ENCODE results near the gene TSPAN4.

- no peak for TF ChIP-seq YY1 (IDR thresholded peaks at IDR 0.05; ENCODE audit: borderline replicate concordance in 1 of 3, control insufficient read depth in 1 of 3, extremely low read depth in 1 of 3, insufficient read depth in 3 of 3, insufficient read length in 1 of 3, insufficient replicate concordance in 2 of 3, low read depth in 1 of 3, low read length in 2 of 3)
- TF ChIP-seq HNRNPL (IDR thresholded peaks at IDR 0.05; ENCODE audit: low read depth, low read length), result no peak
- TF ChIP-seq CTCF (IDR thresholded peaks at IDR 0.05 in 2 of 3, conservative IDR thresholded peaks at IDR 0.05 in 1 of 3; ENCODE audit: insufficient read depth in 2 of 3, low read depth in 1 of 3, low read length in 3 of 3), result no peak
- no peak for TF ChIP-seq RCOR1 (IDR thresholded peaks at IDR 0.05; ENCODE audit: borderline replicate concordance in 1 of 2, low read depth in 2 of 2, low read length in 2 of 2)
- no peak for TF ChIP-seq TFAP4 (CRISPR knock-in tag; IDR thresholded peaks at IDR 0.05; ENCODE audit: borderline replicate concordance)
- no peak for TF ChIP-seq ZKSCAN1 (IDR thresholded peaks at IDR 0.05; ENCODE audit: low read depth, low read length)
- no peak for TF ChIP-seq E2F5 (CRISPR knock-in tag; IDR thresholded peaks at IDR 0.05)
- TF ChIP-seq ETS1 (conservative IDR thresholded peaks at IDR 0.05; ENCODE audit: control insufficient read depth, low read depth, low read length), result no peak
These were observed 26.8 kb upstream of the TSPAN4 start for GRCh38 chr11:815675-816432.

All from K562 (cell line).